Stimulated activated CD4-positive, alpha-beta T cell treated with anti-CD3 and anti-CD28 coated beads, Interleukin-15, amount 100 ng/mL, for 24 hours (primary cell): ENCODE results near the gene NSRP1.

Experiments used
- DNase-seq: peaks from one replicate; pipeline ENCODE4 v3.0.0-alpha.2; 2020

NSRP1 gene

DNA sequence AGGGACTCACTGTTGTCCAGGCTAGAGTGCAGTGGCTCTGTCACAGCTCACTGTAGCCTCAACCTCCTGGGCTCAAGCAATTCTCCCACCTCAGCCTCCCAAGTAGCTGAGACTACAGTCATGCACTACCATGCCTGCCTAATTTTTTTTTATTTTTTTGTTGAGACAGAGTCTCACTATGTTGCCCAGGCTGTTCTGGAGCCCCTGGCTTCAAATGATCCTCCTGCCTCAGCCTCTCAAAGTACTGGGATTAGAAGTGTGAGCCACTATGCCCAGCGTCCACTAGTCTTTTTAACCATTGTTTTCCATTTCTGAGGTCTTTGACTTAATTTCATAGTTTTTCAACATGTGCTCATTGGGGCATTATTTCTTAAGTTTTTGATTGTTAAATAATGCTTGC lies 13.5 kb downstream of the NSRP1 start:
- DNase-seq: no peak

DNA sequence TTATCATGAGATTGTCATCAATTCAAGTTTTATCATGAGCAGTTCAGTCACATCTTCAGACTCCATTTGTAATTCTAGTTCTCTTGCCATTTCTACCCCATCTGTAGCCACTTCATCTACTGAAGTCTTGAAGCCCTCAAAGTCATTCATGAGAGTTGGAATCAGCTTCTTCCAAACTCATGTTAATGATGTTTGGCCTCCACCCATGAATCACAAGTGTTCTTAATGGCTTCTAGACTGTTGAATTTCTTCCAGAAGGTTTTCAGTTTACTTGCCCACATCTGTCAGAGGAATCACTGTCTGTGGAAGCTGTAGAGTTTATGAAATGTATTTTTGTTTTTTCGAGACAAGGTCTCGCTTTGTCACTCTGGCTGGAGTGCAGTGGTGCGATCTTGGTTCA lies 16.0 kb downstream of the NSRP1 start:
- DNase-seq: no peak

GRCh38 chr17:30133197-30133596 lies 16.6 kb downstream of the NSRP1 start:
- no peak for DNase-seq

GRCh38 chr17:30134551-30134950 lies 17.9 kb downstream of the NSRP1 start:
- no peak for DNase-seq

DNA sequence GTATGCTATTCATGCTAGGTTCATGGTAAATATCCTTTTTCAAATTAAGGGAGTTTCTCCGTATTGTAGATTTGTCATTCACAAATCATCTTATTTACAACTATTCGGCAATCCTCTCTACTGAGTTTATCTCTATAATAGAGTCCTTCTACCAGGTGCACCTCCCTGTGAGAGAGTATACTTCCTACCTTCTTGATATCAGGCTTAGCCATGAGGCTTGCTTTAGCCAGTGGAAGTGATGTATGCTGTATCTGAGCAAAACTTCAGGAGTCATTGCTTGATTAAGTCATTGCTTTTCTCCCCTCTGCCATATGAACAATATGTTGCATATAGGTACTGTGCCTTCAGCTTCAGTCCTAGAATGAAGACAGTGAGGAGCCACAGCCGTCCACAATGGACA lies 20.5 kb downstream of the NSRP1 start:
- DNase-seq: no peak

GRCh38 chr17:30147860-30148259 lies 31.2 kb downstream of the NSRP1 start:
- peak; percentile 27 for DNase-seq

GRCh38 chr17:30148376-30148775 lies 31.8 kb downstream of the NSRP1 start:
- DNase-seq: no peak

DNA sequence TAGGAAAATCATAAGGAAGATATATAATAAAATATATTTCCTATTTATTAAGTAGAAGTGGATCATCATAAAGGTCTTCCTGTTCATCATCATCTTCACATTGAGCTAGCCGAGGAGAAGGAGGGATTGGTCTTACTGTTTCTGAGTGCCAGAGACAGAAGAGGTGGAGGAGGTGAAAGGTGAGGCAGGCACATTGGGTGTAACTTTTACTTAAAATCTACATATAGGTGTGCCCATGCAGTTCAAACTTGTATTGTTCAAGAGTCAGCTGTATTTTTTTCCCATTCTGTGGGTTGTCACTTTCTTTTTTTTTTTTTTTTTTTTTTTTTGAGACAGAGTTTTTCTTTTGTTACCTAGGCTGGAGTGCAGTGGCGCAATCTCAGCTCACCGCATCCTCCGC lies 34.9 kb downstream of the NSRP1 start:
- no peak for DNase-seq

- no peak for DNase-seq
Measured at GRCh38 chr17:30153463-30153862, 36.8 kb downstream of the NSRP1 start.

GRCh38 chr17:30155389-30155788 lies 38.8 kb downstream of the NSRP1 start:
- no peak for DNase-seq

DNA sequence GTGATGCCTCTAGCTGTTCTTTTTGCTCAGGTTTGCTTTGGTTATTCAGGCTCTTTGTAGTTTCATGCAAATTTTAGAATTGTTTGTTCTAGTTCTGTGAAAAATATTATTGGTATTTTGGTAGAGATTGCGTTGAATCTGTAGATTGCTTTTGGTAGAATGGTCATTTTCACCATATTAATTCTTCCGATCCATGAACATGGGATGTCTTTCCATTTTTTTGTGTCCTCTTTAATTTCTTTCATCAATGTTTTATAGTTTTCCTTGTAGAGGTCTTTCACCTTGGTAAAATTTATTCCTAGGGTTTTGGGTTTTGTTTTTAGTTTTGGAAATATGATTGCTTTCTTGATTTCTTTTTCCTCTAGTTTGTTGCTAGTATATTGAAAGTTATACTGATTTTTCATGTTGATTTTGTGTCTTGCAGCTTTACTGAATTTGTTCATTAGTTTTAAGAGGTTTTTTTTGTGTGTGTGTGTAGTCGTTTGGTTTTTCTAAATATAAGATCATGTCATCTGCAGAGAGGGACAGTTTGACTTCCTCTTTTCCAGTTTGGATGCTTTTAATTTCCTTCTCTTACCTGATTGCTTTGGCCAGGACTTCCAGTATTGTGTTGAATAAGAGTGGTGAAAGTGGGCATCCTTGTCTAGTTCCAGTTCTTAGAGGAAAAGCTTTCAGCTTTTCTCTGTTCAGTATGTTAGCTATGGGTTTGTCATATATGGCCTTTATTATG lies 42.4 kb downstream of the NSRP1 start:
- DNase-seq: no peak

GRCh38 chr17:30160419-30161172 lies 44.0 kb downstream of the NSRP1 start:
- DNase-seq: no peak

DNA sequence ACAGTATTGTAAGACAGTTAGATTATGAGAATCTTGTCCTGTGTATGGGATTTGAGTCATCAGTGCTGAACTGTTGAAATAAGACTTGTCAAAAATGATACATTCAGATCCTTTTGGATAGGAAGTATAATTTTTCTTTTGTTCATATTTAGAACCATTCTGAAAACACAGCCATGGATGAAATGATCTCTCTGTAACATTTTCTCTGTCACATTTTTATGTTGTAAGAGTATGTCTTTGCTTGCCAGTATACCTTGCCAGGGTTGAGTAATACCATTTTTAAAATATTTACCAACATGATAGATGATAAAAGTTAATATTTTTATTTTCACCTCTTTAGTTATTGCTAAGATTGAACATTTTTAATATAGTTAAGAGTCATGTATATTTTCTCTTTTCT lies 45.0 kb downstream of the NSRP1 start:
- no peak for DNase-seq

DNA sequence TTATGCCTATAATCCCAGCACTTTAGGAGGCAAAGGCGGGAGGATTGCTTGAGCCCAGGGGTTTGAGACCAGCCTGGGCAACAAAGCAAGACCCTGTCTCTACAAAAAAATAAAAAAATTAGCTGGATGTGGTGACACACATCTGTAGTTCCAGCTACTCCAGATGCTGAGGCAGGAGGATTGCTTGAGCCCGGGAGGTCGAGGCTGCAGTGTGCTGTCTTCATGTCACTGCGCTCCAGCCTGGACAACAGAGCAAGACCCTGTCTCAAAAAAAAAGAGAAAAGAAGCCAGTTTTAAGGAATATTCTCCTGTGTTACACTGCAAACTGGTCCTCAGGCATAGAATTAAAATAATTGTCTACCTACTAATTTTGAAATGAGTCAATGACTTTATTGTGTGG lies 47.9 kb downstream of the NSRP1 start:
- DNase-seq: no peak

- no peak for DNase-seq
Measured at GRCh38 chr17:30165147-30165546, 48.5 kb downstream of the NSRP1 start.

GRCh38 chr17:30165960-30166359 lies 49.3 kb downstream of the NSRP1 start:
- DNase-seq: no peak

- DNase-seq: no peak
Measured at GRCh38 chr17:30170415-30170987, 53.9 kb downstream of the NSRP1 start.

DNA sequence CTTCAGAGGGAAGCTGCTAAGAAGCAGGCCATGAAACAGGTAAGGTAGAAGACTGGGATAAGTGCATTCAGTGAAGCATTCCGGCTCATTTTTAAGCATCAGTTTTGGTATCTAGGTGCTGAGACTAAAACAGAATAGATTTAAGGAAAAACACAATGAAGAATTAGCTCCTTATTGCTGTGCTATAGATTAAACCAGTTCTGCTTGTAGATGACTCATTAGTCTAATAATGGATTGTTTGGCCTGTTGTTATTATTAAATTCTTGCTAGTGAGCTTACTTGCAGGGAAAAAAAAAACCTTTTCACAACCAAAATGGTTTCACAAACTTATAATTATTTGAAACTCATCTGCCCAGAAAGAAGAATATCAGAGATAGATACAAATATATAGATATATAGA lies 55.9 kb downstream of the NSRP1 start:
- DNase-seq: no peak

DNA sequence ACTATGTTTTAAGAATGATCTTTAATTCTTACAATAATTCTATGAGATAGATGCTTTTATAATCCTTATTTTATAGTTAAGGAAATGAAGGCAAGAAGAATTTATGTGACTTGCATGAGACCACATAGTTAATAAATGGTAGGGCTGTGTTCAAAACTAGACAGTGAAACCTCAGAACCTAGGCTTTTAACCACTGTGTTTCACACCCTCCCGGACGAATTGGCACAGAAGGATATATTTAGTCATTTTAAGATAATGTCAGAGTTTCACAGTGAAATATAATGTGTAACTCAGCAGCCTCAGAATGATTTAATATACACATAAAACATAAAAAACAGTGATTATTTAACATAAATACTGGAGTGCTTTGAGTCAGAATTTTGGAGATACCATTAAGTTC lies 57.0 kb downstream of the NSRP1 start:
- DNase-seq: peak; percentile 34

DNA sequence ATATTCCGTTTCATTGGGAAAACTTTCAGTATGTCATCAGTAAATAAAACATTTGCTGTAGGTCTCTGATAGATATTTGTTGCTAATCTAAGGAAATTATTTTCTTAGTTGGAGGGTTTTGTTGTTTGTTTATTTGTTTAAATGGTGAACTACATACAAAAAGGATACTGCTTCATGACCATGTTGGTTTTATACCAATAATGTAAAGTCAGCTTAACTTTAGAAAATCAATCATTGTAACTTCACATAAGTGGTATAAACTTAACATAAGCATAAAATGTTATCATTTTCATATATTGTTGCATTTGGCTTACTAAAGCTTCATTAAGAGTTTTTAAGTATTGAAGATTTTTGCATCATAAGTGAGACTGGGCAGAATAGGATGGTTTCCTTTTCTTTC lies 57.9 kb downstream of the NSRP1 start:
- DNase-seq: no peak

DNA sequence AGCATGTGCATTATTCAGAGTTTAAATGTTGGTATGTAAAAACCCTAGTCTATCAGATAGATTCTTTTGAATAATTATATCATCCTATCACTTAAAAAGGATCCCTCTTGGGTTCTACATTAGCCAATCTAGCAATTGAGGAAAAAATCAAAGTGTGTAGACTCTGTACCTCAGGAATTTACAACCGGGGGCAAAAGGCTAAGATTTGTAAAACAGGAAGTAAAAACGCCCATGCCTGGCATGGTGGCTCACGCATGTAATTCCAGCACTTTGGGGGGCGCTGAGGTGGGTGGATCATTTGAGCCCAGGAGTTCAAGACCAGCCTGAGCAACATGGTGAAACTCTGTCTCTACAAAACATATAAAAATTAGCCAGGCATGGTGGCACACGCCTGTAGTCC lies 60.2 kb downstream of the NSRP1 start:
- no peak for DNase-seq

- no peak for DNase-seq
Measured at GRCh38 chr17:30186761-30187160, 70.1 kb downstream of the NSRP1 start.

DNA sequence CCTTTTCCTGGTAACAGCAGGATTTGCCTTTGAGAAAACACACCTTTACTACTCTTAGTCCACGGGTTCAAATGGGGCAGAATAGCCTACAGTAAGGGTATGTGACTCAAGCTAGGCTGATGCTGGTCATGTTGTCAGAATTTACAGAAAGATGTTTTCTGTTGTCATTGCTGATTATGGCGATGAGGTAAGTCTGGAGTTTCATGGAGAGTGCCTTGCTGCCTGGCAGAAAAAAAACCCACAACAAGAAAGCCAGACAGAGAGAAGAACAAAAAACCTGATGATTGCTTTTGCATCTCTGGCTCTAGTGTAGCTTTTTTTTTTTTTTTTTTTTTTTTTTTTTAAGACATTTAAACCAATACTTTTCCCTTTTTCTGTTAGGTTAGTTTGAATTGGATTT lies 71.0 kb downstream of the NSRP1 start:
- DNase-seq: no peak

DNA sequence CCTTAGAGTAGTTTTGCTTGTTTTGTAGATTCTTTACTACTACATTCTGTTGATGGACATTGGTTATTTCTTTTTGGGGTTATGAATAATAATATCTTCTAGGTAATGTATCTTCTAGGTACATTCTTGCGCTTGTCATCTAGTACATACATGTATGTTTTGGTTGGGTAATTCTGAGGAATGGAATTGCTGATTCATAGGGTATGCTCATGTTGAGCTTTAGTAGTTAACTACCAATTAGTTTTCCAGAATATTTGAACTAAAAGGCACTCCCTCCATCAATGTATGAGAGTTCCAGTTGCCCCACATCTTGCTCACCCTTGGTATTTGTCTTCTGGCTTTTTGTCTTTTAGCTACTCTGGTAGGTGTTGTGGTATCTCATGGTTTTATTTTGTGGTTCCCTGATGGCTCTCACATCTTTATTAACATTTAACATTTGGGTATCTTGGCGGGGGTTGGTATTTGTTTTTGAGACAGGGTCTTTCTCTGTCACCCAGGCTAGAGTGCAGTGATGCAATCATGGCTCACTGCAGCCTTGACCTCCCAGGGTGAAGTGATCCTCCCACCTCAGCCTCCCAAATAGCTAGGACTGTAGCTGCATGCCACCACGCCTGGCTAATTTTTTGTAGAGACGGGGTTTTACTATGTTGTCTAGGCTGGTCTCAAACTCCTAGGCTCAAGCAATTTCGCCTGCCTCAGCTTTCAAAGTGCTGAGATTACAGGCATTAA lies 71.8 kb downstream of the NSRP1 start:
- DNase-seq: no peak
